K562 (cell line): ENCODE results near the gene NDST1. TPM values are rescaled to one million over a fixed set of nuclear protein-coding genes. Genes with fewer than 3 reads are reported as not detected.

ENCODE experiments used
- CC2D1A ChIP-seq: fragments of 450-650 bp; IDR thresholded peaks from 2 replicates; pipeline ENCODE4 v1.6.1; 2017; ENCODE audit warnings: mild to moderate bottlenecking
- FOS ChIP-seq: IDR thresholded peaks from 3 replicates; pipeline ENCODE4 v1.6.1; 2011; ENCODE audit not compliant: insufficient read length; ENCODE audit errors: extremely low read depth
- NCOA2 ChIP-seq, 2 experiments: fragments of 450-650 bp; IDR thresholded peaks; 2 replicates each; pipeline ENCODE4 v1.6.1; 2018; ENCODE audit warnings: mild to moderate bottlenecking in 2 of 2, moderate library complexity in 1 of 2; ENCODE audit not compliant: partially characterized antibody in 2 of 2
- NONO ChIP-seq, 2 experiments: fragments of 200-400 bp in 1 of 2; fragments of 450-650 bp in 1 of 2; formaldehyde crosslinking in 1 of 2; IDR thresholded peaks; 2 replicates each; pipeline ENCODE4 v1.6.1; 2017; ENCODE audit warnings: low read depth in 2 of 2, mild to moderate bottlenecking in 2 of 2, moderate library complexity in 2 of 2, low read length in 1 of 2
- RBM22 ChIP-seq: fragments of 200-400 bp; formaldehyde crosslinking; IDR thresholded peaks from 2 replicates; pipeline ENCODE4 v1.6.1; 2018; ENCODE audit warnings: low read length, low read depth; ENCODE audit not compliant: poor library complexity, severe bottlenecking
- REST ChIP-seq, 2 experiments: fragments of 450-650 bp; formaldehyde crosslinking in 1 of 2; IDR thresholded peaks; 2 replicates each; pipeline versions ENCODE4 v1.4.0 to v1.6.1; 2014 to 2020; ENCODE audit warnings: mild to moderate bottlenecking in 2 of 2, borderline replicate concordance in 1 of 2, low read depth in 1 of 2
- SMAD4 ChIP-seq: fragments of 250-450 bp; sonication (Bioruptor Pico); conservative IDR thresholded peaks from 2 replicates; pipeline ENCODE4 v1.8.0; 2021; ENCODE audit warnings: inconsistent platforms, mild to moderate bottlenecking, moderate library complexity
- ZEB2 ChIP-seq: fragments of 450-650 bp; IDR thresholded peaks from 2 replicates; pipeline ENCODE4 v1.6.1; 2016
- ZNF511 ChIP-seq: sonication (generic); formaldehyde crosslinking; IDR thresholded peaks from 2 replicates; pipeline ENCODE4 v1.8.0; 2022; ENCODE audit warnings: mild to moderate bottlenecking, missing genetic modification reagents
- polyA plus RNA-seq, 8 experiments: library from polyadenylated mRNA; depleted of rRNA in 4 of 8; stranded (reverse) in 5 of 8; unstranded in 3 of 8; fragments of >200 nt; fragmentation: Nextera tagmentation in 2 of 8; fragmentation: Illumina TruSeq in 1 of 8; extraction: Ambion mirVana in 2 of 8; extraction: Trizol in 1 of 8; gene quantifications; 2 replicates each; pipeline versions ENCODE4 v1.2.1 to v1.2.3, GENCODE V29; 2011 to 2014; ENCODE audit warnings: inconsistent platforms in 1 of 8, missing spikeins in 1 of 8
- total RNA-seq, 7 experiments: library from RNA; depleted of rRNA in 6 of 7; stranded (reverse); fragments of >200 nt in 6 of 7; fragmentation: Illumina TruSeq in 2 of 7; extraction: Trizol in 2 of 7; gene quantifications; 2 replicates each; pipeline versions ENCODE4 v1.2.1 to v1.2.3, GENCODE V29; 2011 to 2021; ENCODE audit warnings: low replicate concordance in 1 of 7

Gene NDST1
- total and polyA plus RNA-seq, 9 of the 15 experiments (the other 6 are each of a cell fraction or from before 2014, with no cell fraction given): 0.38 to 47.9 (median 9.9) TPM

- TF ChIP-seq FOS (no peak), ZNF511 (CRISPR knock-in tag) (no peak), REST (IDR thresholded peaks at IDR 0.05; ENCODE audit: borderline replicate concordance) (peak; percentile 79; the same call in 1 of the 2 replicates), REST (CRISPR knock-in tag; IDR thresholded peaks at IDR 0.05; ENCODE audit: low read depth) (no peak), CC2D1A (peak; percentile 46), ZEB2 (peak; percentile 58), SMAD4 (CRISPR knock-in tag) (0 out of 2 replicates have a peak, but pooled peaks have one; percentile 45), NCOA2 (IDR thresholded peaks at IDR 0.05; ENCODE audit: partially characterized antibody in 2 of 2) (no peak), NONO (IDR thresholded peaks at IDR 0.05; ENCODE audit: low read depth in 2 of 2, low read length in 1 of 2) (no peak), RBM22 (no peak)
These were observed 52.7 kb downstream of the NDST1 start (continued) for GRCh38 chr5:150560401-150561191.
